M059J (cell line): Measurements from ENCODE around the gene SLC2A4RG. TPM values are rescaled to one million over a fixed set of nuclear protein-coding genes. Genes with fewer than 3 reads are reported as not detected.
"Not testable (repeated sequence)": the region's sequence is repeated elsewhere in the genome, so short reads cannot be mapped to it uniquely, and the experiment has no call there.

ENCODE experiments used
- DNase-seq: peaks from one replicate; pipeline ENCODE4 v3.0.0-alpha.2; 2012; ENCODE audit warnings: low read depth
- total RNA-seq: library from RNA; depleted of rRNA; stranded (reverse); fragments of >200 nt; shearing (Covaris generic); gene quantifications from 2 replicates; pipeline ENCODE4 v1.2.3, GENCODE V29; 2014

The SLC2A4RG gene
- total RNA-seq, 1 experiment from 2014 or later, result 59.3 TPM

DNA sequence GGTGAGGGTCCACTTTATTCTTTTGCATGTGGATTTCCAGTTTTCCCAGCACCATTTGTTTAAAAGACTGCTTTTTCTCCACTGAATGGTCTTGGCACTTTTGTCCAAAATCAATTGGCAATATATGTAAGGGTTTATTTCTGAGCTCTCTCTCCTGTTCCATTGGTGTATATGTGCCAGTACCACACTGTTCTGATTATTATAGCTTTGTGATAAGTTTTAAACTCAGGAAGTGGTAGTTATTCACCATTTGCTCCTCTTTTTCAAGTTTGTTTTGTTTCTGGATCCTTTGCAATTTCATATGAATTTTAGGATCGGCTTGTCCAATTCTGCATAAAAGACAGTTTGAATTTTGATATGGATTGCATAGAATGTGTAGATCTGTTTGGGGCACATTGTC lies 27.4 kb upstream of the SLC2A4RG start:
- no peak for DNase-seq

DNA sequence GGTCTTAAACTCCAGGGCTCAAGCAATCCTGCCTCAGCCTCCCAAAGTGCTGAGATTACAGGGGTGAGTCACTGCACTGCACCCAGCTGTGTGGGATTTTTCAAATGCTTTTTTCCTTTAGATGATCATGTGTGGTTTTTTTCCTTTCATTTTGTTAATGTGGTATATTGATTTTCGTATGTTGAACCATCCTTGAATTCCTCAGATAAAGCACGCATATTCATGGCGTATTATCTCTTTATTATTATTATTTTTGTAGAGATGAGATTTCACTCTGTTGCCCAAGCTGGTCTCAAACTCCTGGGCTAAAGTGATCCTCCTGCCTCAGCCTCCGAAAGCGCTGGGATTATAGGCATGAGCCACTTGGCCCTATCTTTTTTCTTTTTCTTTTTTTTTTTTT lies 24.7 kb upstream of the SLC2A4RG start:
- DNase-seq, result no peak

DNA sequence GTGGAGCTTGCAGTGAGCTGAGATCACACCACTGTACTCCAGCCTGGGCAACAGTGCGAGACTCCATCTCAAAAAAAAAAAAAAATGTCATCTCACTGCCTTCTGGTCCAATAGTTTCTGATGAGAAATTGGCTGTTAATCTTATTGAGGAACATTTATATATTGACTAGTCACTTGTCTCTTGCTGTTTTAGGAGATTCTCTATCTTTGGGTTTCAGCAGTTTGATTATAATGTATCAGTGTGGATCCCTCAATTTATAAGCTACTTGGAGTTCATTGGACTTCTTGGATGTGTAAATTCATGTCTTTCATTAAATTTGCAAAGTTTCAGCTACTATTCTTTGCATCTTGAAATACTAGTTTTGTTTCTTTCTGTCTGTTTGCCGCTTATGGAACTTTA lies 20.6 kb upstream of the SLC2A4RG start:
- DNase-seq, result no peak

GRCh38 chr20:63722967-63723622 lies 16.5 kb upstream of the SLC2A4RG start:
- not testable (repeated sequence) for DNase-seq

- DNase-seq, result not testable (repeated sequence)
Observed at GRCh38 chr20:63730189-63730733, 9.3 kb upstream of the SLC2A4RG start.

DNA sequence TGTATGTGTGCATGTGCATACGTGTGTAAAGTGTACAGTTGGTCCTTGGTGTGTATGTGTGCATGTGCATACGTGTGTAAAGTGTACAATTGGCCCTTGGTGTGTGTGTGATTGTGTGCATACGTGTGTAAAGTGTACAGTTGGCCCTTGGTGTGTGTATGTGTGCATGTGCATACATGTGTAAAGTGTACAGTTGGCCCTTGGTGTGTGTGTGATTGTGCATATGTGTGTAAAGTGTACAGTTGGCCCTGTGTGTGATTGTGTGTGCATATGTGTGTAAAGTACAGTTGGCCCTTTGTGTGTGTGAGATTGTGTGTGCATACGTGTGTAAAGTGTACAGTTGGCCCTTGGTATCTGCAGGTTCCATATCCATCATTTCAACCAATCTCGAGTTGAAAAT lies 8.2 kb upstream of the SLC2A4RG start:
- no peak for DNase-seq

DNA sequence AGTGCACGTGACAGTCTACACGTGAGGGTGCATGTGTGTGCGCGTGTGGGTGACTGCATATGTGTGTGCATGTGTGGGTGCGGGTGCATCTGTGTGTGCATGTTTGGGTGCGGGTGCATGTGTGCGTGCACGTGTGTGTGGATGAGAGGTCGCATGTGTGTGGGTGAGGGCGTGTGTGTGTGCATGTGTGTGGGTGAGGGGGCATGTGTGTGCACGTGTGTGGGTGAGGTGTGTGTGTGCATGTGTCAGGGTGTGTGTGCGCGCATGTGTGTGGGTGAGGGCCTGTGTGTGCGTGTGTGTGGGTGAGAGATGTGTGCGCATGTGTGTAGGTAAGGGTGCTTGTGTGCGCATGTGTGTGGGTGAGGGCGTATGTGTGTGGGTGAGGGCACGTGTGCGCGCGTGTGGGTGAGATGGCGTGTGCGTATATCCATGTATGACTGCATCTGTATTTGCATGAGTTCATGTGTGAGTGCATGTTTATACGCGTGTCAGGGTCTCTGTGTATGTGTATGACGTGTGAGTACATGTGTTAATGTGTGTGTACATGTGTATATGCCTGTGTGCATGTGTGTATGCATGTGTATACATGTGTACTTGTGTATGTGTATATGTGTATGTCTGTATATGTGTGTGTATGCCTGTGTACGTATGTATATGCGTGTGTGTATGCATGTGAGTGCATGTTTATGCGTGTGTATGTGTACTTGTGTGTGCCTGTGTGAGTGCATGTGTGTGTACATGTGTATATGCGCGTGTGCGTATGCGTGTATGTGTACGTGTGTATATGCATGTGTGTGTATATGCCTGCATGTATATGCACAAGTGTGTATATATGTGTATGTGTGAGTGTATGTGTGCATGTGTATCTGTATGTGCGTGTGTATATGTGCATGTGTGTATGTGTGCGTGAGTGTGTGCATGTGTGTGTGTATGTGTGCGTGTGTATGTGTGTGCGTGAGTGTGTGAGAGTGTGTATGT lies 7.2 kb upstream of the SLC2A4RG start:
- no peak for DNase-seq

- DNase-seq, result no peak
Observed at GRCh38 chr20:63733117-63733516, 6.5 kb upstream of the SLC2A4RG start.

GRCh38 chr20:63733579-63734081 lies 5.9 kb upstream of the SLC2A4RG start:
- no peak for DNase-seq

- DNase-seq, result no peak
Observed at GRCh38 chr20:63734111-63734945, 5.2 kb upstream of the SLC2A4RG start.

DNA sequence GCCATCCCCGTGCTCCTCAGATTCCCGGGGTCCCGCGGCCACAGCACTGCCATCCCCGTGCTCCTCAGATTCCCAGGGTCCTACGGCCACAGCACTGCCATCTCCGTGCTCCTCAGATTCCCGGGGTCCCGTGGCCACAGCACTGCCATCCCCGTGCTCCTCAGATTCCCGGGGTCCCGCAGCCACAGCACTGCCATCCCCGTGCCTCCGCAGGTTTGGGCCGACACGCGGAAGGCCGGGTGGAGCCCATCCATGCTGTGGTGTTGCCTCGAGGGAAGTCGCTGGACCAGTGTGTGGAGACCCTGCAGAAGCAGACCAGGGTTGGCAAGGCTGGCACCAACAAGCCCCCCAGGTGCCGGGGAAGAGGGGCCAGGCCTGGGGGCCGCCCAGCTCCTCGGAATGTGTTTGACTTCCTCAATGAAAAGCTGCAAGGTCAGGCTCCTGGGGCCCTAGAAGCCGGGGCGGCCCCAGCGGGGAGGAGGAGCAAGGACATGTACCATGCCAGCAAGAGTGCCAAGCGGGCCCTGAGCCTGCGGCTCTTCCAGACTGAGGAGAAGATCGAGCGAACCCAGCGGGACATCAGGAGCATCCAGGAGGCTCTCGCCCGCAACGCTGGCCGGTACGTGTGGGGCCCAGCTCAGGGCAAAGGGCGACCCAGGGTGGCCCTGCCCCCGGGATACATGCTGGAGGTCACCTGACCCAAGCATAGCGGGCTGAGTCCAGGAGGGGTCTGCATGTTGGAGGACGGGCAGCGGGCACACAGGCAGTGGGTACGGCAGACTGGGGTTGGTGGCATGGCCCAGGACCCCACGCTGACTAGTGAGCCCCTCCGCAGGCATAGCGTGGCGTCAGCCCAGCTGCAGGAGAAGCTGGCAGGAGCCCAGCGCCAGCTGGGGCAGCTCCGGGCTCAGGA lies 4.4 kb upstream of the SLC2A4RG start:
- no peak for DNase-seq

DNA sequence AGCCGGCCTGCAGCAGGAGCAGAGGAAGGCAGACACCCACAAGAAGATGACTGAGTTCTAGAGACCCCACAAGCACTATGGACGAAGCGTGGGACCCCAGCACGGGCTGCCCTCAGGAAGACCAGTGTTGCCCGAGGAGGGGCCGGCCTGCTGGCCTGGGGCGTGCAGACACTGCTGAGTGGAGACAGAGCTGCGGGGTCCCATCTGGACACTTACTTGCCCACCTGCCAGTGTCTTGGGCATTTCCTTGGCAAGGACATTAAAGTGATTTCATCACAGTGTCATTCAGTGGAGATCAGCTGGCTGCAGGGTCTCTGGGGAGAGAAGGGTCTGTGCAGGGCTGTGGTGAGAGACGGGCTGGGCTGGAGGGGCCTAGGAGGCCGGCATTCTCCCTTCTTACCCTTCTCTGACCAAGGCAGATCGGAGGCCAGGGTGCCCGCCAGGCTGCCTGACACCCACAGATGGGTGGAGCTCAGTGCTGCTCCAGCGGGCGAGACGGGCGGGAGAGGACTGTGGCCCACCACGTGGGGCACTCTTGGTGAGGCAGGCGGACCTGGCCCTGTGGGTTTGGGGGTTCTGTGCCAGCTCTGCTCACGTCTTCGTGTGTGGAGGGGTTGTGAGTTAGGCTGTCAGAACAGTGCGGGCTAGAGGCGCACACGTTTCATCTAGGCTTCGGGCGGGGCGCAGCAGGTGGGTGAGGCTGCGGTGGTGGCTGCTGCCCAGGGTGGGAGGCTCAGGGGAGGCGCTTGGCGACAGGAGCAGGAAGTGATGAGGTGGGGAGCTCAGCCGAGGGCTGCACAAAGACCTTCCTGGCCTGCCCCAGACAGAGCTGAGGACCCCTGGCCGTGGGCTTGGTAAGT lies 3.5 kb upstream of the SLC2A4RG start, which contains the start of gene LIME1:
Gene LIME1 (plus strand): TSS at position 806 of the 860 bp plus-strand sequence. CDS start 886 bp downstream, outside the sequence.
- no peak for DNase-seq

DNA sequence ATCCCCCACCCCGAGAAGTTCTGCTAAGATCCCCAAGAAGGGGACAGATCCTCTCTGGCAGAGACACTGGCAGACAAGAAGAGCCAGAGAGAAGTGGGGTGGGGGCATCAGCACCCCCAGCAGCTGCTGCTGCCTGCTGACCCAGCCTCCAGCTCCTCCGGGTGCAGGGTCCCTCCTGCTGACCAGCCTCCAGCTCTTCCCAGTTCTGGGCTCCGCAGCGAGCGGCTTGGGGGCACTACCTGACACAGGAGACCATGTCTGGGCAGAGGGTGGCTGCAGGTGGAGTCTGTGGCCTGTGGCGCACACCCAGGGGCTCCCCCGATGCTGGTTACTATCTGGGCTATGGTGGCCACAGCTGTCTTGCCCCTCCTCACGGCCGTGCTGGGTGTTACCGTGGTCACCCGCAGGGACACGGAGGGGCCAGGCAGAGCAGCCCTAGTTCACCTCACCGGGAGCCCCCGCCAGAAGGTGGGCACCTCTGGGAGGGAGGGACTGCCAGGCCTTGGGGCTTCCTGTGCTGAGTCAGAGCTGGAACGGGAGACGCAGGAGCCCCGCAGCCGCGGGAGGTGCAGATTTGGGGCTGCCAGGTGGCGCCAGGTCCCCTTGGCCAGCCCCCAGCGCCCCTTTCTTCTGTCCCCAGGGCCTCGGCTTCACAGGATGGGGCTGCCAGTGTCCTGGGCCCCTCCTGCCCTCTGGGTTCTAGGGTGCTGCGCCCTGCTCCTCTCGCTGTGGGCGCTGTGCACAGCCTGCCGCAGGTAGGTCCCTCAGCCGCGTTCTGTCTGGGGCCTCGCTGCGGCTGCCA lies 2.5 kb upstream of the SLC2A4RG start:
- no peak for DNase-seq

DNA sequence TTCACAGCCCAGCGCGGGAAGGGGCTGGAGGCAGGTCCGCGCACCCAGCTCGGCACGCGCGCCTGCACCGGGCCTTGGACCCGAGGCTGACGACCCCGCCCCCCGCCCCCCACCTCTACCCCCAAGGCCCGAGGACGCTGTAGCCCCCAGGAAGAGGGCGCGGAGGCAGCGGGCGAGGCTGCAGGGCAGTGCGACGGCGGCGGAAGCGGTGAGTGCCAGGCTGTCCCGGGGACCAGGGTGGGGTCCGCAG lies 2.0 kb upstream of the SLC2A4RG start:
- no peak for DNase-seq

DNA sequence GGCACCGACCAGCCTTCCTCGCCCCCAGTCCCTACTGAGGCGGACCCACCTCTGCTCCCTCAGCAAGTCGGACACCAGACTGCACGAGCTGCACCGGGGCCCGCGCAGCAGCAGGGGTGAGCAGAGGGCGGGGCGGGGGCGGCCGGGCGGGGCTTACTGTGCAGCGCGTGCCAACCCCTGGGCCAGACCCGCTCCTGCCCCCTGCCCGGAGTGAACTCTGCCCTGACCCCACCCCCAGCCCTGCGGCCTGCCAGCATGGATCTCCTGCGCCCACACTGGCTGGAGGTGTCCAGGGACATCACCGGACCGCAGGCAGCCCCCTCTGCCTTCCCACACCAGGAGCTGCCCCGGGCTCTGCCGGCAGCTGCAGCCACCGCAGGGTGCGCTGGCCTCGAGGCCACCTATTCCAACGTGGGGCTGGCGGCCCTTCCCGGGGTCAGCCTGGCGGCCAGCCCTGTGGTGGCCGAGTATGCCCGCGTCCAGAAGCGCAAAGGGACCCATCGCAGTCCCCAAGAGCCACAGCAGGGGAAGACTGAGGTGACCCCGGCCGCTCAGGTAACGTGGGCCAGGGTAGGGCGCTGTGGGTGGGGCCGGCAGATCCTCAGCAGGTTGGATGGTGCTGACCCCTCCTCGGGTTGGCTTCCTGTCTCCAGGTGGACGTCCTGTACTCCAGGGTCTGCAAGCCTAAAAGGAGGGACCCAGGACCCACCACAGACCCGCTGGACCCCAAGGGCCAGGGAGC lies 1.5 kb upstream of the SLC2A4RG start:
- no peak for DNase-seq

- no peak for DNase-seq
Observed at GRCh38 chr20:63738687-63739129, 868 bp upstream of the SLC2A4RG start.

DNA sequence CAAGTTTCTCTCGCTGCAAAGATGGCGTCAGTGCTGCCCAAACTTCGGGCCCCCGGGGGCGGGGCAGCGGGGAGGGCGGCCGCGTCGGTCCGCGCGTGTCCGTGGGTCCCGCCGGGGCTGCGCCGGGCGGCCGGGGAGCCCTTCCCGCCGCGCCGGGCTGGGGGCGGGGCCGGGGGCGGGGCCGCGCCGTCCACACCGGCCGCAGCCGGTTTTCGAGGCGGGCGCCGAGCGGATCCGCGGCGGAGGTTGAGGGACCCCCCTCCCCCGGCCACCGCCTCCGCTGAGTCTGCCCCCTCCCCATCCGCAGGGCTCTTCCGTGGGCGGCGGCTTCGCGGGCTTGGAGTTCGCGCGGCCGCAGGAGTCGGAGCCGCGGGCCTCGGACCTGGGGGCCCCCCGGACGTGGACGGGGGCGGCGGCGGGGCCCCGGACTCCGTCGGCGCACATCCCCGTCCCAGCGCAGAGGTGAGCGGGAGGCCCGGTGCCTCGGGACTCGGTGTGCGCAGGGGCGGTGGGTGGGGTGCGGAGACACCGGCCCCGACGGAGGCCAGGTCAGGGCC lies 572 bp downstream of the SLC2A4RG start:
- peak; percentile 50 for DNase-seq
